GM12864 (cell line): ENCODE data around the gene DHRSX.
A peak's percentile ranks its signal among the peaks of the same experiment; 100 is the strongest.
"Not testable (repeated sequence)": the region's sequence is repeated elsewhere in the genome, so short reads cannot be mapped to it uniquely, and the experiment has no call there.

Experiments used
- DNase-seq: peaks from one replicate; pipeline ENCODE4 v3.0.0-alpha.2; 2011; ENCODE audit warnings: low read depth
- H3K4me3 ChIP-seq: 2 replicates; pipeline ENCODE4 v1.5.1; 2011; ENCODE audit warnings: mild to moderate bottlenecking, low read depth, low read length, control low read depth
- TF ChIP-seq, protein P1 (sequence below): IDR thresholded peaks from 2 replicates; pipeline ENCODE4 v1.5.1; 2011; ENCODE audit warnings: low read depth, mild to moderate bottlenecking, moderate library complexity, low read length, control low read depth, inconsistent platforms; ENCODE audit errors: missing control alignments

Gene DHRSX

DNA sequence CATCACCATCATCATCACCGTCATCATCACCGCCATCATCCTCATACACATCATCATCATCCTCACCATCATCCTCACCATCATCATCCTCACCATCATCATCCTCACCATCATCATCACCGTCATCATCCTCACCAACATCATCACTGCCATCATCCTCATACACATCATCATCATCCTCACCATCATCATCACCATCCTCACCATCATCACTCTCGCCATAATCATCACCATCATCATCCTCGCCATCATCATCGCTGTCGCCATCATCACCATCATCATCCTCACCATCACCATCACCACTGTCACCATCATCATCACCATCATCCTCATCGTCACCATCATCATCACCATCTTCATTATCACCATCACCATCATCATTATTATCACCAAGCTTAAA is 19.8 kb upstream of the DHRSX start:
- no peak overlapping the region for H3K4me3 ChIP-seq
- TF ChIP-seq, protein P1, sequence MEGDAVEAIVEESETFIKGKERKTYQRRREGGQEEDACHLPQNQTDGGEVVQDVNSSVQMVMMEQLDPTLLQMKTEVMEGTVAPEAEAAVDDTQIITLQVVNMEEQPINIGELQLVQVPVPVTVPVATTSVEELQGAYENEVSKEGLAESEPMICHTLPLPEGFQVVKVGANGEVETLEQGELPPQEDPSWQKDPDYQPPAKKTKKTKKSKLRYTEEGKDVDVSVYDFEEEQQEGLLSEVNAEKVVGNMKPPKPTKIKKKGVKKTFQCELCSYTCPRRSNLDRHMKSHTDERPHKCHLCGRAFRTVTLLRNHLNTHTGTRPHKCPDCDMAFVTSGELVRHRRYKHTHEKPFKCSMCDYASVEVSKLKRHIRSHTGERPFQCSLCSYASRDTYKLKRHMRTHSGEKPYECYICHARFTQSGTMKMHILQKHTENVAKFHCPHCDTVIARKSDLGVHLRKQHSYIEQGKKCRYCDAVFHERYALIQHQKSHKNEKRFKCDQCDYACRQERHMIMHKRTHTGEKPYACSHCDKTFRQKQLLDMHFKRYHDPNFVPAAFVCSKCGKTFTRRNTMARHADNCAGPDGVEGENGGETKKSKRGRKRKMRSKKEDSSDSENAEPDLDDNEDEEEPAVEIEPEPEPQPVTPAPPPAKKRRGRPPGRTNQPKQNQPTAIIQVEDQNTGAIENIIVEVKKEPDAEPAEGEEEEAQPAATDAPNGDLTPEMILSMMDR, result no peak
- no peak for DNase-seq

DNA sequence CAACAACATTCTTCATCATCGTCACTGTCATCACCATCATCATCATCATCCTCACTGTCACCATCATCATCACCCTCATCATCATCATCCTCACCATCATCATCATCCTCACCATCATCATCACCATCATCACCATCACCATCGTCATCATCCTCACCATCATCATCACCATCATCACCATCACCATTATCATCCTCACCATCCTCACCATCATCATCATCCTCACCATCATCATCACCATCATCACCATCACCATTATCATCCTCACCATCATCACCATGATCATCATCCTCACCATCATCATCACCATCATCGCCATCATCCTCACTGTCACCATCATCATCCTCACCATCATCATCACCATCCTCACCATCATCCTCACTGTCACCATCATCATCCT is 18.9 kb upstream of the DHRSX start:
- H3K4me3 ChIP-seq, DNase-seq: not testable (repeated sequence)

DNA sequence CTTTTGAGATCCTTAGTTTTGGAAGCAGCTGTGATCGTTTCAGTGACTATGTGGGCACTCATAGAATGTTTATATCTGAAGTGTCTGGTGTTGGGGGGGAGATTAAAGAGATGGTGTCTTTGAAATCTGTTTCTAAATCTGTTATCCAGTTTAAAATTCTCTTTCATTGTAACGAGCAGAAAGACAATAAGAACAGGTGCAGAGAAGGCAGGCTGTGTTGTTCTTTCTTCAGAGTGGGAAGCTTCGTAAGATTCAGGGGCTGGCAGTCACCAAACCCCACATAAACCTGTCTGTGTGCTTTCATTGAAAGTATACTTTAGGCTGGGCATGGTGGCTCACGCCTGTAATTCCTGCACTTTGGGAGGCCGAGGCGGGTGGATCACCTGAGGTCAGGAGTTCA is 16.3 kb upstream of the DHRSX start:
- H3K4me3 ChIP-seq, result peak overlapping the region; percentile 7; the same call in 1 of the 2 replicates
- TF ChIP-seq, protein P1, result no peak
- no peak for DNase-seq

DNA sequence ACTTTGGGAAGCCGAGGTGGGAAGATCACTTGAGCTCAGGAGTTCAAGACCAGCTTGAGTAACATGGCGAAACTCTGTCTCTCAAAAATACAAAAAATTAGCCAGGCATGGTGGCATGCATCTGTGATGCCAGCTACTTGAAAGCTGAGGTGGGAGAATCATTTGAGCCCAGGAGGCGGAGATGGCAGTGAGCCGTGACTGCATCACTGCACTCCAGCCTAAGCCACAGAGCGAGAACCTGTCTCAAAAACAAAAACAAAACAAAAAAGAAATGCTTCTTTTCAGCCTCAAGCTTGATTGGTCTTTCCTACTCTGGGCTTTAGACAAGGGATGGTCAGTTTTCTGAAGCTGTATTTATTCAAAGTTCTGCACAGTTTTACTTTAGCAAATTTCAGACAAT is 15.8 kb upstream of the DHRSX start:
- H3K4me3 ChIP-seq, result peak overlapping the region; percentile 7; the same call in 1 of the 2 replicates
- peak; percentile 49 for DNase-seq
- TF ChIP-seq, protein P1, result no peak

DNA sequence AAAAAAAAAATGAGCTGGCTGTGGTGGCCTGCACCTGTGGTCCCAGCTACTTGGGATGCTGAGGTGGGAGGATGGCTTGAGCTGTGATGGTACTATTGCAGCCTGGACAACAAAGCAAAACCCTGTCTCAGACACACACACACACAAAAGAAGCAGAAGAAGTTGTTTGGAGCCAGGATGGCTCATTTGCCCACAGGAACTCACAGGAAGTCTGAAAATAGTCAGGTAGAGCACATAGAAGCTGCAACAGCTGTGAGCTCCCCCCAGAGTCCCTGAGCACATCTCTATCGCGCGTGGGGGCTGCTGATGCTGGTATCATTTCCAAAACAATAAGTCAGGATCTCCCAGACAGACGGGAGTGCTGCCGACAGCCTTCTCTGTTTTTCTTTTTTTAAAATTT is 13.4 kb upstream of the DHRSX start:
- H3K4me3 ChIP-seq, result no peak overlapping the region; the same call in 1 of the 2 replicates
- peak; percentile 46 for DNase-seq
- TF ChIP-seq, protein P1, result no peak

DNA sequence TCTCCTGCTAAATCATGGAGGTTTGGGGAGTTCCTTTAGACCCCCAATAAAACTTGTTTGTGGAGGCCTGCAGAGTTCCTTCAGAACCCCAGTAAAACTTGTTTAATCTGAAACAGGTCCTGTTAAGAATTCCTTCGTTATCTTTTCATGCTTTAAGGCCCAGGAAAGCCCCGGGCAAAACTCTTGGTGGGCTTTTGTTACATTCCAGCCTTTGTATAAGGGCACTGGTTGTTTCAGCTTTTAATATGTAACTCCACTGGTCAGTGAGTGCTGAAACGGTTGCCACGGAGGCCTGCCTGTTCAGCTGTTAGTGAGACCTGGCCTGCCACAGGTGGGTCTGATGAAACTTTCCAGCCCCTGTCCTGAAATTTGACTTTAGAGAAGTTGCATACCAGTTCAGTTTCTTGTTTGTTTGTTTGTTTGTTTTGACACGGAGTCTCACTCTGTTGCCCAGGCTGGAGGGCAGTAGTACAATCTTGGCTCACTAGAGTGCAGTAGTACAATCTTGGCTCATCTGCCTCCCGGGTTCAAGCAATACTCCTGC is 12.4 kb upstream of the DHRSX start:
- DNase-seq, result no peak
- TF ChIP-seq, protein P1, result no peak
- H3K4me3 ChIP-seq, result no peak overlapping the region

DNA sequence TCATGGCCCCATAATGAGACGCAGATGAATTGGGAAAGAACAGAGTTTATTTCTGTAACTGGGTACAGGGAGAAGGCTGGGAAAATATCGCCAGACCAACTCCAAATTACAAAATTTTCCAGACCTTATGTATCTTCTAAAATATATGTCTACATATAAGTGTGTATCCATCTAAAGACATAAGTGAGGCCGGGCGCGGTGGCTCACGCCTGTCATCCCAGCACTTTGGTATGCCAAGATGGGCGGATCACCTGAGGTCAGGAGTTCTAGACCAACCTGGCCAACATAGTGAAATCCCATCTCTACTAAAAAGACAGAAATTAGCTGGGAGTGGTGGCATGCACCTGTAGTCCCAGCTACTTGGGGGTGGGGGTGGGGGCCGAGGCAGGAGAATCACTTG is 11.7 kb upstream of the DHRSX start:
- TF ChIP-seq, protein P1, result no peak
- H3K4me3 ChIP-seq, result no peak overlapping the region
- no peak for DNase-seq
